CD4-positive, alpha-beta T cell (primary cell): ENCODE measurements around the gene LRRC25. TPM values are rescaled to one million over a fixed set of nuclear protein-coding genes. Genes with fewer than 3 reads are reported as not detected.
A peak's percentile ranks its signal among the peaks of the same experiment; 100 is the strongest.

Experiments
- ATAC-seq: fragments of 200-7000 bp; cut with Tn5 transposase; one replicate; pipeline ENCODE4 v1.10.0; 2022; ENCODE audit warnings: mild to moderate bottlenecking; ENCODE audit not compliant: poor library complexity
- CTCF ChIA-PET: fragments of 350-600 bp; sonication (Branson Sonifier 250); formaldehyde crosslinking; loops from one replicate; lab custom pipeline; 2021; ENCODE audit warnings: antibody characterized with exemption, inconsistent platforms; lab: Charles Lee
- POLR2A ChIA-PET: fragments of 350-600 bp; sonication (Branson Sonifier 250); formaldehyde crosslinking; loops from one replicate; lab custom pipeline; 2021; ENCODE audit warnings: antibody characterized with exemption, inconsistent platforms; lab: Charles Lee
- DNase-seq, 14 experiments: peaks; one replicate each; pipeline ENCODE4 v3.0.0-alpha.2; 2013 to 2020; ENCODE audit warnings: mixed read lengths in 2 of 14
- H3K27ac ChIP-seq, 2 donors: one replicate each; pipeline versions ENCODE4 v1.5.1 to v1.7.0; 2013; ENCODE audit warnings: low read length in 2 of 2, low read depth in 1 of 2, mild to moderate bottlenecking in 1 of 2
- H3K27me3 ChIP-seq, 2 experiments: 1 replicate in 1 of 2; 2 replicates in 1 of 2; pipeline versions ENCODE4 v1.6.1 to v1.7.0; 2013; ENCODE audit warnings: low read length in 2 of 2, control low read depth in 1 of 2, mild to moderate bottlenecking in 1 of 2, moderate library complexity in 1 of 2; ENCODE audit not compliant: insufficient read depth in 2 of 2, control insufficient read depth in 1 of 2
- H3K36me3 ChIP-seq: one replicate; pipeline ENCODE4 v1.6.1; 2013; ENCODE audit warnings: low read length, control low read depth; ENCODE audit not compliant: insufficient read depth
- H3K4me1 ChIP-seq: one replicate; pipeline ENCODE4 v1.6.1; 2013; ENCODE audit warnings: low read length, control low read depth; ENCODE audit not compliant: insufficient read depth
- H3K4me3 ChIP-seq: one replicate; pipeline ENCODE4 v1.5.1; 2013; ENCODE audit warnings: mild to moderate bottlenecking, low read length, moderate library complexity
- H3K9me3 ChIP-seq, 2 experiments: 1 replicate in 1 of 2; 2 replicates in 1 of 2; pipeline versions ENCODE4 v1.6.1 to v1.7.0; 2013; ENCODE audit warnings: low read length in 2 of 2, mild to moderate bottlenecking in 2 of 2, control low read depth in 1 of 2, moderate library complexity in 1 of 2; ENCODE audit not compliant: control insufficient read depth in 1 of 2, insufficient read depth in 1 of 2
- H3K27ac Mint-ChIP-seq: one replicate; pipeline ENCODE4 v1.8.0; 2020; ENCODE audit warnings: mixed read lengths
- H3K27me3 Mint-ChIP-seq: one replicate; pipeline ENCODE4 v1.8.0; 2021; ENCODE audit warnings: mixed read lengths
- H3K36me3 Mint-ChIP-seq: one replicate; pipeline ENCODE4 v1.8.0; 2021; ENCODE audit warnings: low read depth, mixed read lengths
- H3K4me1 Mint-ChIP-seq: one replicate; pipeline ENCODE4 v1.8.0; 2021; ENCODE audit warnings: low read depth, mixed read lengths
- H3K4me3 Mint-ChIP-seq: one replicate; pipeline ENCODE4 v1.8.0; 2020; ENCODE audit warnings: mild to moderate bottlenecking, mixed read lengths
- H3K9me3 Mint-ChIP-seq: one replicate; pipeline ENCODE4 v1.8.0; 2020; ENCODE audit warnings: mixed read lengths
- CTCF ChIP-seq: fragments of 200-600 bp; IDR thresholded peaks from one replicate; pipeline ENCODE4 v1.8.0; 2022; ENCODE audit warnings: antibody characterized with exemption, mild to moderate bottlenecking
- intact Hi-C, 2 experiments: fragments of 100-400 bp; cut with DNase I in 1 of 2; cut with micrococcal nuclease in 1 of 2; formaldehyde crosslinking; loops; one replicate each; pipeline versions ENCODE4 v1.15.1 to v1.9.0; 2023 to 2025; cut with DNase I, micrococcal nuclease
- total RNA-seq, 174 experiments: library from RNA in 2 of 174; stranded (reverse) in 2 of 174; gene quantifications; one replicate each; pipeline ENCODE4 v1.2.3 and lab custom pipeline; 2021 to 2026

LRRC25 gene
- total RNA-seq, 2 experiments from 2014 or later, result 0.82 to 0.92 TPM

GRCh38 chr19:18401580-18402112 lies 4.2 kb upstream of the LRRC25 start:
- no peak overlapping the region for H3K27ac Mint-ChIP-seq
- Histone ChIP-seq H3K27ac (no peak overlapping the region), H3K36me3 (no peaks in the 10 kb centered on the region), H3K4me1 (peaks cover 10% of the 10 kb centered on the region), H3K9me3 (no peaks in the 10 kb centered on the region), H3K4me3 (no peak overlapping the region), H3K27me3 (peaks cover 11 to 17% of the 10 kb centered on the region in 2 experiments)
- TF ChIP-seq CTCF, result no peak
- H3K4me3 Mint-ChIP-seq, result no peak overlapping the region
- no peaks in the 10 kb centered on the region for H3K4me1 Mint-ChIP-seq
- DNase-seq (peak in 3 of 14 experiments; percentile 34 to 77 (median 64)), ATAC-seq (no peak)
- H3K27me3 Mint-ChIP-seq, result peaks cover 21% of the 10 kb centered on the region
- H3K9me3 Mint-ChIP-seq, result no peaks in the 10 kb centered on the region
- intact Hi-C loops, result no loop called here
- POLR2A ChIA-PET, result no interaction called here
- CTCF ChIA-PET, result interaction anchor here (1.1 kb wide), 1 partner anchor 13 kb away, joined by 5 read pairs; no protein-coding TSS in a partner anchor
- H3K36me3 Mint-ChIP-seq, result no peaks in the 10 kb centered on the region

- Histone ChIP-seq H3K9me3 (peaks cover 0 to 7% of the 10 kb centered on the region in 2 experiments), H3K36me3 (no peaks in the 10 kb centered on the region), H3K27me3 (peaks cover 17% of the 10 kb centered on the region in 2 experiments), H3K4me3 (no peak overlapping the region), H3K27ac (no peak overlapping the region), H3K4me1 (peaks cover 10% of the 10 kb centered on the region)
- POLR2A ChIA-PET, result no interaction called here
- Mint-ChIP-seq H3K36me3 (no peaks in the 10 kb centered on the region), H3K27ac (no peak overlapping the region), H3K4me1 (no peaks in the 10 kb centered on the region), H3K4me3 (no peak overlapping the region), H3K9me3 (no peaks in the 10 kb centered on the region), H3K27me3 (peaks cover 24% of the 10 kb centered on the region)
- intact Hi-C loops, result no loop called here
- TF ChIP-seq CTCF, result no peak
- DNase-seq (peak in 1 of 14 experiments; percentile 40), ATAC-seq (no peak)
- CTCF ChIA-PET, result interaction anchor here (2.1 kb wide), 1 partner anchor 11 kb away, joined by 8 read pairs; no protein-coding TSS in a partner anchor
These were observed 1.6 kb upstream of the LRRC25 start for GRCh38 chr19:18399008-18399407.

GRCh38 chr19:18396471-18397241 lies 766 bp downstream of the LRRC25 start:
- peak in 1 of 14 experiments; percentile 14 for DNase-seq
- H3K4me1 ChIP-seq, result peaks cover 10% of the 10 kb centered on the region
- peaks cover 33% of the 10 kb centered on the region for H3K27me3 Mint-ChIP-seq
- no peaks in the 10 kb centered on the region for H3K4me1 Mint-ChIP-seq
- H3K27ac ChIP-seq, result no peak overlapping the region
- H3K4me3 ChIP-seq, result peak overlapping the region; percentile 38
- ChIA-PET CTCF (interaction anchor here (2.1 kb wide), 1 partner anchor 8 kb away, joined by 8 read pairs; no protein-coding TSS in a partner anchor), POLR2A (no interaction called here)
- no peaks in the 10 kb centered on the region for H3K36me3 Mint-ChIP-seq
- peaks cover 23 to 32% of the 10 kb centered on the region in 2 experiments for H3K27me3 ChIP-seq
- H3K4me3 Mint-ChIP-seq, result no peak overlapping the region
- peaks cover 0 to 7% of the 10 kb centered on the region in 2 experiments for H3K9me3 ChIP-seq
- H3K36me3 ChIP-seq, result no peaks in the 10 kb centered on the region
- no peak for TF ChIP-seq CTCF
- H3K9me3 Mint-ChIP-seq, result no peaks in the 10 kb centered on the region
- intact Hi-C loops, result no loop called here
- ATAC-seq, result no peak
- H3K27ac Mint-ChIP-seq, result no peak overlapping the region
